Epithelial cell of esophagus (primary cell): Measurements from ENCODE around the gene TFDP1.
"Not testable (repeated sequence)": the region's sequence is repeated elsewhere in the genome, so short reads cannot be mapped to it uniquely, and the experiment has no call there.

Experiments
- DNase-seq: peaks from one replicate; pipeline ENCODE4 v3.0.0; 2010; ENCODE audit warnings: low read depth
- H3K4me3 ChIP-seq: 2 replicates; pipeline ENCODE4 v1.5.1; 2011; ENCODE audit warnings: mild to moderate bottlenecking, low read length, control low read depth
- TF ChIP-seq, protein P1 (sequence below): IDR thresholded peaks from 2 replicates; pipeline ENCODE4 v1.5.1; 2011; ENCODE audit warnings: low read depth, mild to moderate bottlenecking, low read length, control low read depth, inconsistent platforms; ENCODE audit not compliant: insufficient read depth; ENCODE audit errors: missing control alignments

Gene TFDP1

DNA sequence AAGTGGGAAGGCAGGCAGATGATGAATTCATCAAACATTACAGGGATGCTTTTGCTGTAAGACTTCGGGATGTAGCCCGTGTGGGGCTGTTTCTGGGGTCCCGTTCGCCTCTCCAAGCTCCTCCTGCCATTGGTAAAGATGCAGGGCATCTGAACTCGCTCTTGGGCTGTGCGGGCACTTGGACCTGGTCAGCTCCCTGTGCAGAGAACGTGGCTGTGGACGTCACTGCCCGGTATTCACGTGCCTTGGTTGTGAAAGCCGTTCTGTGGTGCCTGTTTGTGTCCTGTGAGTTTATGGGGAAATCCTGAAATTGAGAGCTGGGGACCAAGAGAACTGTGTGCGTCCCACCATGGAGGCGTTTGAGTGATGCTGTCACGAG, 5.4 kb downstream of the TFDP1 start:
- no peak for DNase-seq
- TF ChIP-seq, protein P1, sequence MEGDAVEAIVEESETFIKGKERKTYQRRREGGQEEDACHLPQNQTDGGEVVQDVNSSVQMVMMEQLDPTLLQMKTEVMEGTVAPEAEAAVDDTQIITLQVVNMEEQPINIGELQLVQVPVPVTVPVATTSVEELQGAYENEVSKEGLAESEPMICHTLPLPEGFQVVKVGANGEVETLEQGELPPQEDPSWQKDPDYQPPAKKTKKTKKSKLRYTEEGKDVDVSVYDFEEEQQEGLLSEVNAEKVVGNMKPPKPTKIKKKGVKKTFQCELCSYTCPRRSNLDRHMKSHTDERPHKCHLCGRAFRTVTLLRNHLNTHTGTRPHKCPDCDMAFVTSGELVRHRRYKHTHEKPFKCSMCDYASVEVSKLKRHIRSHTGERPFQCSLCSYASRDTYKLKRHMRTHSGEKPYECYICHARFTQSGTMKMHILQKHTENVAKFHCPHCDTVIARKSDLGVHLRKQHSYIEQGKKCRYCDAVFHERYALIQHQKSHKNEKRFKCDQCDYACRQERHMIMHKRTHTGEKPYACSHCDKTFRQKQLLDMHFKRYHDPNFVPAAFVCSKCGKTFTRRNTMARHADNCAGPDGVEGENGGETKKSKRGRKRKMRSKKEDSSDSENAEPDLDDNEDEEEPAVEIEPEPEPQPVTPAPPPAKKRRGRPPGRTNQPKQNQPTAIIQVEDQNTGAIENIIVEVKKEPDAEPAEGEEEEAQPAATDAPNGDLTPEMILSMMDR = no peak
- H3K4me3 ChIP-seq = no peak overlapping the region

DNA sequence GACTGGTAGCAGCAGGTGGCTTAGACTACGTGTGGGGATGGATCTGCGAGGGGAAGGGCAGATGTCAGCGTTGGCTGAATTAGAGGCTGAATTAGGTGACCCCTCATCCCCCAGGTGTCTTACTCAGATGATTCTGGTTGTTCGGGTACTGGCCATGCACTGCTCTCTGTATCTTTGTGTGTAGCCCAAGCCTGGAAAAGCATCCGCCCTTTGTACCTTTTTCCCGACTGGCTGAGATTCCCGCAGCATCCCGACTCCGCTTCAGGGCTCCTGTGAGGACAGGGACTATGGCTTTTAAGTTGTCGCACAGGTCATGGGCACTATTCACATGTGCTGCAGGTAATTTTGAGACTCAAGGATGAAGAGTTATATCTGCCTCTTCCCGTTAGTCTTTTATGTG, 7.2 kb downstream of the TFDP1 start:
- TF ChIP-seq, protein P1 = no peak
- DNase-seq = no peak
- no peak overlapping the region for H3K4me3 ChIP-seq

DNA sequence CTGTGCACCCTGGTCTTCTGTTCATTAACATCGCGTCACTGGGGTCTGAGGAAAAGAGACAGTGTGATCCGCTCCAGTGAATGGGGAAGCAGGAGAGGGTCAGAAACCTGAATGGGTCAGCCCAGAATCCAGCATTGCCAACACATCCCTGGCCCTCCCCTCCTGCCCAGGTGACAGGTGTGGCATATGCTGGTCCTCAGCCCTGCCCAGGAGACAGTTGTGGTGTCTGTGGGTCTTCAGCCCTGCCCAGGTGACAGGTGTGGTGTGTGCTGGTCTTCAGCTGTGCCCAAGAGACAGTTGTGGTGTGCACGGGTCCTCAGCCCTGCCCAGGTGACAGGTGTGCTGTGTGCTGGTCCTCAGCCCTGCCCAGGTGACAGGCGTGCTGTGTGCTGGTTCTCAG, 8.0 kb downstream of the TFDP1 start:
- no peak overlapping the region for H3K4me3 ChIP-seq
- DNase-seq = no peak
- TF ChIP-seq, protein P1 = no peak

DNA sequence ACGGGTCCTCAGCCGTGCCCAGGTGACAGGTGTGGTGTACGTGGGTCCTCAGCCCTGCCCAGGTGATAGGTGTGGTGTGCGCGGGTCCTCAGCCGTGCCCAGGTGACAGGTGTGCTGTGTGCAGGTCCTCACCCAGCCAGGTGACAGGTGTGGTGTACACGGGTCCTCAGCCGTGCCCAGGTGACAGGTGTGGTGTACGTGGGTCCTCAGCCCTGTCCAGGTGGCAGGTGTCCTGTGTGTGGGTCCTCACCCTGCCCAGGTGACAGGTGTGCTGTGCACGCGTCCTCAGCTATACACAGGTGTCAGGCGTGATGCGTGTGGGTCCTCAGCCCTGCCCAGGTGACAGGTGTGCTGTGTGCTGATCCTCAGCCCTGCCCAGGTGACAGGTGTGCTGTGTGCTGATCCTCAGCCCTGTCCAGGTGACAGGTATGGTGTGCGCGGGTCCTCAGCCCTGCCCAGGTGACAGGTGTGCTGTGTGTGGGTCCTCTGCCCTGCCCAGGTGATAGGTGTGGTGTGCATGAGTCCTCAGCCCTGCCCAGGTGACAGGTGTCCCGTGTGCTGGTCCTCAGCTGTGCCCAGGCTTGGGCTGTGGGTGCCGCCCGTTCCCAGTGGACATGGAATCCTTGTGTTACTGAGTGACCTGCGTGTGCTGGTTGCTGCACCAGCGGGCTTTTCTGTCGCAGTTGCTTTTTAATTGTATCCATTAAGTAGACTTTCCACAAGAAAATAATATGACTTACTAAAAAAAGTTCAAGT, 9.7 kb downstream of the TFDP1 start:
- H3K4me3 ChIP-seq, DNase-seq: not testable (repeated sequence)

DNA sequence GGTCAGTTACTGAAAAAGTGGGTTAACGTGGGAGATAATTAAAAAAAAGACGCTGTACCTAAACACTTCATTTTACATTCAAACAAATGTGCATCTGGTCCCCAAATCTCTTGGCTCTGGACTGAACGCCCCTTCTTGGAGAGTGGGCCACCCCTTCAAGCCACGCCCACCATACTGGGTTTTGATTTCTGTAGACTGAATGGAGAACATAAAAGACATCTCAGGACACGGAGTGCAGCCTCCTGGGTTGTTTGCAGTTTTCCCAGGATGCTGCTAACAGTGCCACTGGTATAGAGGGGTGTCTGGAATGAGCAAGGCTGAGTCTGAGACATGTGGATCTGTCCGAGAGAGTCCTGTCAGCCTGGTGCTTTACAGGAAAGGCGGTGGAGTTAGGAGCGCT, 10.6 kb downstream of the TFDP1 start:
- DNase-seq = no peak
- no peak overlapping the region for H3K4me3 ChIP-seq
- TF ChIP-seq, protein P1 = no peak

DNA sequence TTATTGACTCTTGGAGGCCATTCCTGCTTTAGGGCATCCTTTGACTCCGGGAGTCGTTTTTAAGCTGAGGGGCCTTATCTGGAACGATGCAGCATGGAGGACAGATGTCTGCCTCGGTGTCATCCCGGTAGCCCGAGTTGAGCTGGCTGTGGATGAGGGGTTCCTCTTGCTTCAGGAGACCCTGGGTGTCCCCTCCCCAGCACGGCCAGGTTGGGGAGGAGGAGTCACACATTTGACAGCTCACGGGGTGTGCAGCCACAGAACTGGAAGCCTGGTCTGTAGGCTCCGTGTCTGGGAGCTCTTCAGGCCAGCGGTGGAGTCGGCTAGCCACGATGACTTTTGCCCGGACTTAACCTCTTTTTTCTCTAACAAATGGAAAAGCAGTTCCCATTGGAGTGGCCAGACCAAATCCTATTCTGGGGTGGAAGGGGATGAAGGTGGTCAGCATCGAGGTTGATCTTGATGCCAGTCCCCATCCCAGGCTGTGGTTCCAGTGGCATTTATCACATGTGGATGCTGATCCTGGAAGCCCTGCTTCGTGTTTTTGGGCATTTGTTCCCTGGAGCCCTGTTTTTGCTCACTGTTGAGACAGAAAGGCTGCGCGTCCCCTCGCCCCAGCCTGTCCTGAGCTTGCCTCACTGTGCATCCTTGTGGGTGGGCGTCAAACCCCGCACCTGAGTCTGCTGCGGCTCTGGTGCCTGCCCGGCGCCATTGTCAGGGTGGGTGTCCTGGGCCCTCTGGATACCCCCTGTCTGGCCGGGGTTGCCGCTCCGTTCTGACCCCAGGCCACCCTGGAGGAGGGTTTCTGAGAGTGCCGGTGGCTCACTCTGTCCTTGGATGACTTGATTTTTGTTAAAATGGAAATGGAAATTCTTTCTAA, 12.0 kb downstream of the TFDP1 start:
- TF ChIP-seq, protein P1 = no peak
- no peak overlapping the region for H3K4me3 ChIP-seq
- DNase-seq = no peak

DNA sequence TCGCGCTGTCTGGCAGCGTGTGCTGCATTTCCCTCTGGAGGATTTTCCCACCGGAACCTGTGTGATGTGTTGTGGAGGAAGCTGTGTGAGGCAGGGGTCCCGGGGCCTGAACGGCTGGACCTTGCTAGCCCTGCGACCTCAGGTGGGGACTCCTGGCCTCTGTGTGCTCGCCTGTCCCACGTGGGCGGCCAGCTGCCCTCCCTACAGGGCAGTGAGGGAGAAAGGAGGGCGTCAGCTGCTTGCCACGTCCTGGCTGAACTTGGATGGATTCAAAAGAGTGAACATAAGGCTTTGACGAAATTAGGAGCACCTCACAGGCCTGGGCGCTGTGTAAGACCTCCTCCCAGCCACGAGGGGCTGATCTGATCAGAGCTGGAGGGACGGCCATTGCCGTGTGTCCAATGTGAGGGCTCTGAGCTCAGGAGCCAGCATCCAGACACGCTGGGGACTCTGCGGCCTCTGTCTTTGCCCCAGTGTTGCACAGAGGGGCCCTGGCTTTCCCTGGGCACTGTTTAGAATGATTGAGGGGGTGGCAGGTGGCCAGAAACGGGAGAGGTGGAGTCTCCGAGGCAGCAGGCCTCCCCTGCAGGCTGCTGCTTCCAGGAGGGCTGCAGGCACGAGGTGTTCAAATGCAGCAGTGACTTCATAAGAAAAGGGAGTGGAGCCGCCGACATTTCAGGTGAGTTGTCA, 13.0 kb downstream of the TFDP1 start:
- H3K4me3 ChIP-seq = no peak overlapping the region
- TF ChIP-seq, protein P1 = no peak
- DNase-seq = no peak
